Measurements from ENCODE around the gene SPECC1L. TPM values are rescaled to one million over a fixed set of nuclear protein-coding genes. Genes with fewer than 3 reads are reported as not detected.

The SPECC1L gene
- total and polyA plus RNA-seq, 10 of the 15 experiments (the other 5 are each of a cell fraction or from before 2014, with no cell fraction given), result 1.9 to 40.6 (median 19.1) TPM

GRCh38 chr22:24384131-24384530 is 113.5 kb downstream of the SPECC1L start (continued):
- TF ChIP-seq CEBPZ (IDR thresholded peaks at IDR 0.05; ENCODE audit: low read depth, low read length) (no peak), SUPT20H (IDR thresholded peaks at IDR 0.05; ENCODE audit: borderline replicate concordance, control insufficient read depth, low read depth, low read length) (no peak), ZNF274 (IDR thresholded peaks at IDR 0.05; ENCODE audit: insufficient read depth, insufficient read length) (no peak), NR2C1 (IDR thresholded peaks at IDR 0.05) (no peak), ASH2L (IDR thresholded peaks at IDR 0.05; ENCODE audit: borderline replicate concordance, low read depth) (no peak), JUNB (IDR thresholded peaks at IDR 0.05) (no peak), MEF2B (IDR thresholded peaks at IDR 0.05; ENCODE audit: partially characterized antibody, poor library complexity, severe bottlenecking) (no peak), NR2F1 (conservative IDR thresholded peaks at IDR 0.05) (no peak), PAX8 (IDR thresholded peaks at IDR 0.05) (no peak), USF2 (IDR thresholded peaks at IDR 0.05; ENCODE audit: borderline replicate concordance, low read depth, low read length) (no peak)
